Measurements from ENCODE around the gene POU2F2. TPM values are rescaled to one million over a fixed set of nuclear protein-coding genes. Genes with fewer than 3 reads are reported as not detected.

POU2F2 gene
- polyA plus RNA-seq, 6 donors from 2014 or later = 16.5 to 96.9 (median 24.0) TPM

DNA sequence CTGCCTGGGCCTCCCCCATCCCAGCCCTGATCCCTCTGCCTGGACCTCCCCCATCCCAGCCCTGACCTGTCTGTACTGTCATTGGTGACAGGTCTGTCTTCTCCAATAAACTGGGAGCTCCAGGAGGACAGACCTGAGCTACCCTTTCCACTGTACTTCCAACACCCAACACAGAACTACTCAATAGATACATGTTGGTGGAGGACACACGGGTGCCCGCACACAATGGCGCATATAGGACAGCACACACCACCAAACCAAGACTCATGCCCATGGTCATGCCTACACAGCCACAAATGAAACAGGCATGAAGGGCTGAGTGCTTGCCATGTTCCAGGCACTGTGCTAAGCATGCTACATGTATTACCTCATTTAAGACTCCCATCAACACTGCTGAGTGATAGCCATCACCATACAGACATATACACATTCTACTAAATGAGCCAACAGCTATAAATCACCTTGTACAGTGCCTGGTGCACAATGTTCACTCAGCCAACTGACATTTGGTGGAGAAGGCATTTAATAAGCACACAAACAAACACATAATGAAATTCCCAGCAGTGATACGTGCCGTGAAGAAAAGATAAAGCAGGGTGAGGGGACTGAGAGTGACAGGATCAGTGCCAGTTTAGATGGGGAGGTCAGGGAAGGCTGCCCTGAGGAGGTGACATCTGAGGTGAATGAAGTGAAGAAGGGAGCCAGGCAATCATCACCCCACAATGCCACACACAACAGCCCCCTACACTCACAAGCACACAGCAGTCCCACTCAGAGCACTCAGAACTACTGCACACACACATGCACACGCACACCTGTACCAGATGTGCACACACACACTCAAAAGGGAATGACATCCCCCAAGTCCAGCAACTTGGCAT, 857 bp downstream of the POU2F2 start:
- Mint-ChIP-seq H3K9me3 (no peaks in the 10 kb centered on the region), H3K4me3 (peak overlapping the region; percentile 93 to 100 (median 96)), H3K4me1 (peaks cover 75 to 90% (median 79%) of the 10 kb centered on the region in 3 donors), H3K27me3 (no peaks in the 10 kb centered on the region), H3K36me3 (peaks cover 0 to 9% of the 10 kb centered on the region in 2 donors), H3K27ac (peak overlapping the region; percentile 85 to 99 (median 98))
- ATAC-seq (ENCODE audit: low read depth in 2 of 2) (no peak), DNase-seq (no peak)

DNA sequence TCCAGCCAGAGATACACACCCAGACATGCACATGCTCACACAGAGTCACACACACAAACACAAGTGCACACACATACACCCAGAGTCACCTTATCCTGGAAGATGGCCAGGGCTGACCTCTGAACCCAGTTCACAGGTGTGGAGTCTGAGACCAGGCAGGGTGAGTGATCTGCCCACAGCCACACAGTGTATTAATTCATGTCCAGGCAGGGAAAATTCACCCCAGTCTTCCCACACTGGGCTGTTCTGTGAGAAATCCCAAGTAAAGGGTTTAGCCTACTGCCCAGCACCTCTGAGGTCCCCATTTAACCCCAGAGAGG, 2.0 kb downstream of the POU2F2 start:
- no peak for ATAC-seq (ENCODE audit: low read depth in 2 of 2)

DNA sequence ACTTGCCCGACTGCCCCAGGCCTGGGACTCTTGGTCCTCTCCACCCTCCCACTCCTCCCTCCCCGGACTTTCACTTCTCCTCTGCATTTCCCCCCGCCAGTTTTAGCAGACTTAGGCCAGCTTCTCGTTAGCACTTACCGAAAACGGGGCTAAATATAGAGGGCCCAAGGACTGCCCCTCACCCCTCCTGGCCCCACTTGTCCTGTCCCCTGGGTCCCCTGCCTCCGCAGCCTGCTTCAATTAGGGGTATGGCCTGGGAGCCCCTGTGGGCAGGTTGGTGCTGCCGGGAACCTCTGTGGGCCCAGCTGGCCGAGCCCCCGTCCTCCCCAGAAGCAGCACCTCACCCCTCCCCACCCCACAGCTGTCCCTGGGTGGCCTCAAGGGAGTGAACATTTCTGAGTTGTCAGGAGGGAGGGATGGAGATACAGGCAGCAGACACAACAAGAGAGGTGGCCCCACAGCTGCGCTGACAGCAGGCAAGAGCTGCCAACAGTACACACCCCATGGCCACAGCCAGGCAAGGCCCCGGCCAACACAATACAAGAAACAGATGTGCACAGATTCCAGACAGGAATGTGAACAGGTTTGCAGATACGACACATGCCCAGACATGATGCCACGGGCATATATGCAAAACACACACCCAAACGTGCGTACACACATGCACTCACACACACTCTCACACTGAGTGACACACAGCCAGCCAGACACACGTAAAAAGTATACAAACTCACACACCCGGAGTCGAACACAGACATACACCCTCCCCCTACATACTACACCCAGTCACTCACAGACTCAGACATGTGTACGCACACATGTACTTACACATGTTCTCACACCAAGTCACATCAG, 2.6 kb downstream of the POU2F2 start:
- ATAC-seq (ENCODE audit: low read depth in 2 of 2) (peak; percentile 49 to 53), DNase-seq (peak; percentile 87)
- Mint-ChIP-seq H3K4me3 (peak overlapping the region; percentile 93 to 100 (median 96)), H3K36me3 (peaks cover 3 to 9% of the 10 kb centered on the region in 2 donors), H3K9me3 (no peaks in the 10 kb centered on the region), H3K27ac (peak overlapping the region; percentile 85 to 95 (median 92)), H3K4me1 (peaks cover 76 to 91% (median 87%) of the 10 kb centered on the region in 3 donors), H3K27me3 (no peaks in the 10 kb centered on the region)

More for the DNA sequence above, 2.0 kb downstream of the POU2F2 start:
- Mint-ChIP-seq H3K9me3 (no peaks in the 10 kb centered on the region), H3K36me3 (peaks cover 0 to 9% of the 10 kb centered on the region in 2 donors), H3K27me3 (no peaks in the 10 kb centered on the region), H3K4me3 (peak overlapping the region; percentile 93 to 100 (median 96)), H3K27ac (peak overlapping the region; percentile 85 to 95 (median 92)), H3K4me1 (peaks cover 75 to 91% (median 84%) of the 10 kb centered on the region in 3 donors)
- no peak for DNase-seq

DNA sequence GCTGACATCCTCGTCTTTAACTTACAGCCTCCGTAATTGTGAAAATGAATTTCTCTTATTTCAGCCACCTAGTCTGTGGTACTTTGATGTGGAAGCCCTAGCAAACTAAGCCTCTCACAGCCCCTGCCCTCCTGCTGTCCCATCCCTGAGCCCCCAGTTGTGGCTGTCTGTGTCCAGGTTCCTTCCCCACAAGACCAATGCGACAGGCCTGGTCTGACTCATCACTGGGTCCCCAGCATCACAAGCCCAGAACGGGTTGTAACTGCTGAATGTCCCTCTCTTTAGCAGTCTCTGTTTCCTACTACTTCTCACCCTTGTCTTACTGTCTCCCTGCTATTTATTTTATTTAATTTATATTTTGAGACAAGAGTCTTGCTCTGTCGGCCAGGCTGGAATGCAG, 5.7 kb downstream of the POU2F2 start:
- no peaks in the 10 kb centered on the region for H3K27me3 Mint-ChIP-seq
- H3K27ac Mint-ChIP-seq = peak overlapping the region in 5 of 6 donors; percentile 74 to 93 (median 85)
- H3K4me1 Mint-ChIP-seq = peaks cover 88 to 99% (median 92%) of the 10 kb centered on the region in 3 donors
- peak overlapping the region in 5 of 8 donors; percentile 43 to 75 (median 63) for H3K4me3 Mint-ChIP-seq
- DNase-seq (no peak), ATAC-seq (ENCODE audit: low read depth in 2 of 2) (no peak)
- no peaks in the 10 kb centered on the region for H3K9me3 Mint-ChIP-seq
- peaks cover 16 to 17% of the 10 kb centered on the region in 2 donors for H3K36me3 Mint-ChIP-seq

DNA sequence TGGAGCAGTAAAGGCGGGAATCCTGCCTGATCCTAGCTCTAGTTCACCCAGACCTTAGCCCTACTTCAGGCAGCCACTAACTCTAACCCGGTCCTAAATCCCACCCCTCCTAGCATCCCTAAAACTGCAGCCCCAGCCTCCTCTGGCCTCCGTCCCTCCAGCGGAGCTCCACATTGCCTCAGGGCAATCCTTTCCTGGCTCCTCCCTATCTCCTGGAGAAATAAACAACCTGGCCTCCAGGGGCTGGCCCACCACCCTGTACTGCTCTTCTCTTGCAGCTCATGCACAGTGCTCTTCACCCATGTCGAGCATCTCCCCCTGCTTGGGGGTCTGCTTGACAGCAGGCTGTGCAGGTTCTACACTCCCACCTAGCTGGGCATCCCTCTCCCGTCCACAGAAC, 6.7 kb downstream of the POU2F2 start:
- H3K27me3 Mint-ChIP-seq = no peaks in the 10 kb centered on the region
- H3K4me3 Mint-ChIP-seq = peak overlapping the region; percentile 12 to 76 (median 62)
- ATAC-seq (ENCODE audit: low read depth in 2 of 2) (no peak), DNase-seq (no peak)
- peak overlapping the region in 4 of 6 donors; percentile 37 to 94 (median 72) for H3K27ac Mint-ChIP-seq
- no peaks in the 10 kb centered on the region for H3K9me3 Mint-ChIP-seq
- peaks cover 89 to 99% (median 96%) of the 10 kb centered on the region in 3 donors for H3K4me1 Mint-ChIP-seq
- H3K36me3 Mint-ChIP-seq = peaks cover 12 to 16% of the 10 kb centered on the region in 2 donors

DNA sequence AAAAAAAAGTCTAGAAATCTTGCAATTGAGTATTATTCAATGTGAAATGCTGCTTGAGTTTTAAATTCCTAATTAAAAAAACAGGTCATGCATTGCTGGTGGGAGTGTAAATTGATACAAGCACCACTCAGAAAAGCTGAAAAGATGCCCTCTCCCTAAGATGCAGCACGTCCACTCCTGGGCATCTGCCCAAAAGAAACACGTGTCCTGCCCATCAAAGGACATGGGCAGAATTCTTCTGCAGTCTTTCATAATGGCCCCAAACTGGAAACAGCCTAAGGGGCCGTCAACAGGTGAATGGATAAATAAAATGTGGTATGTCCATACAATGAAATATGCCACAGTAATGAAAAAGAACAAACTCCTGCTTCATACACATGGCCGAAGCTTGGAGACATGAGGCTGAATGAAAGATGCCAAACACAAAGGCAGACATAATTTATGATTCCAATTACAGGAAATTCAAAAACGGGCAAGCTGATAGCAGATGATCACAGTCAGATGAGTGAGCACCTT, 7.8 kb downstream of the POU2F2 start:
- Mint-ChIP-seq H3K27ac (peak overlapping the region; percentile 20 to 98 (median 92)), H3K9me3 (no peaks in the 10 kb centered on the region), H3K36me3 (peaks cover 12 to 16% of the 10 kb centered on the region in 2 donors), H3K4me1 (peaks cover 80 to 98% (median 97%) of the 10 kb centered on the region in 3 donors), H3K27me3 (no peaks in the 10 kb centered on the region), H3K4me3 (peak overlapping the region in 7 of 8 donors; percentile 42 to 93 (median 64))
- ATAC-seq (ENCODE audit: low read depth in 2 of 2) (no peak), DNase-seq (no peak)

DNA sequence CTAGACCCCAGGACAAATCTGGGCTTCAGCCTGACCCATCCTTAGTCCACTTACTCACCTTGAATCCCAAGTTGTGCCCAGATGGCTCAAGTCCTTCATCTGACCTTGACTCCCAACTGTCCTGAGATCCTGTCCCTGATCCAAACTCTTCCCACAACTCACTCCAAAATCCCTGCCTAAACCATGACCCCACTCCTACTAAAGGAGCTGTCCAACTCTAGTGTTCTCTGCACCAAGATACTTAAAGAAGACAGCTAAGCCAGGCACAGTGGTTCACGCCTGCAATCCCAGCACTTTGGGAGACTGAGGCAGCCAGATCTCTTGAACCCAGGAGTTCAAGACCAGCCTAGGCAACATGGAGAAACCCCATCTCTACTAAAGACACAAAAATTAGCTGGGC, 8.5 kb downstream of the POU2F2 start:
- no peaks in the 10 kb centered on the region for H3K9me3 Mint-ChIP-seq

DNA sequence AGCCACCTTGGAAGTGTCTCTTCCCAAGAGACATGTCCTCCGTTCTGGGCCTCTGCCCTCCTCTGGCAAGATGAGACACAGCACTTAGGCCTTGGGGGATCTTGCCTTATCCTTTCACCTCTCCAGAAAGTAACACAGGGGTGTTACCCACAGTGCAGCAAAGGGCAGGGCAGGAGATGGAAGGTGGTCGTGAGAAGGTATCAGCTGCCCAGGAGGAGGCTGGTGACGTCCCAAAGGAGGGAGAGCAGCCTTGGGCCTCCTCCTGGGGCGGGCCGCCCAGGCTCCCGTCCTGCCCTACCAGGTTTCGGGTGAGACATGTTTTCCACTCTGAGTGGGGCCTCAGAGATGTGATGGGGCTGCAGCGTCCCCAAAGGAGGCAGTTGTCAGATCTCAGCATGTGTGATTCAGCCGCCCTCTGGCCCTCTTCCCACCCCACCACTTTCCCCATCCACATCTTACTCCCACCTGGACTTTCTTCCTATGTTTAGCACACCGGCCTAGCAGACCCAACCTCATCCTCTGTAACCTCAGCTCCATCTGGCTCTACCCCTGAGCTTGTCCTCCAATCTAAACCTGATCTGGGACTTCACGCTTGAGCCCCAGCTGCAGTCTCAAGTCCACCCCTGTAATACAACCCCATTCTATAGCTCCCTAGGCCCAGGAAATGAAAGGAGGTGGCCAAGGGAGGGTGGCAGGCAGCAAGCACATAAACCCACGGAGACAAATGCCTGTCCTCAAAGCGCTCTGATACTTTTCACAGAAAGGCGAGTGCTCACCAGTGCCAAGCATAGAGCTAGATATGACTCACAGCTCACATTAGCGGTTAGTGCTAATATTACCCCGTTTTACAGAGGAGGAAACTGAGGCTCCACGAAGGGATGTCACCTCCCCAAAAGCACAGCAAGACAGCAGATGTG, 9.3 kb downstream of the POU2F2 start:
- peak overlapping the region; percentile 91 to 98 (median 96) for H3K27ac Mint-ChIP-seq
- H3K36me3 Mint-ChIP-seq = peaks cover 20 to 23% of the 10 kb centered on the region in 2 donors
- peaks cover 75 to 99% (median 94%) of the 10 kb centered on the region in 3 donors for H3K4me1 Mint-ChIP-seq
- ATAC-seq (ENCODE audit: low read depth in 2 of 2) (no peak), DNase-seq (no peak)
- H3K27me3 Mint-ChIP-seq = no peaks in the 10 kb centered on the region
- no peaks in the 10 kb centered on the region for H3K9me3 Mint-ChIP-seq
- peak overlapping the region; percentile 80 to 93 (median 86) for H3K4me3 Mint-ChIP-seq

More for the DNA sequence above, 8.5 kb downstream of the POU2F2 start:
- DNase-seq = no peak
- peak overlapping the region; percentile 80 to 93 (median 86) for H3K4me3 Mint-ChIP-seq
- no peak for ATAC-seq (ENCODE audit: low read depth in 2 of 2)
- H3K27ac Mint-ChIP-seq = peak overlapping the region; percentile 91 to 98 (median 96)
- H3K36me3 Mint-ChIP-seq = peaks cover 16 to 20% of the 10 kb centered on the region in 2 donors
- H3K4me1 Mint-ChIP-seq = peaks cover 77 to 99% (median 94%) of the 10 kb centered on the region in 3 donors
- no peaks in the 10 kb centered on the region for H3K27me3 Mint-ChIP-seq

DNA sequence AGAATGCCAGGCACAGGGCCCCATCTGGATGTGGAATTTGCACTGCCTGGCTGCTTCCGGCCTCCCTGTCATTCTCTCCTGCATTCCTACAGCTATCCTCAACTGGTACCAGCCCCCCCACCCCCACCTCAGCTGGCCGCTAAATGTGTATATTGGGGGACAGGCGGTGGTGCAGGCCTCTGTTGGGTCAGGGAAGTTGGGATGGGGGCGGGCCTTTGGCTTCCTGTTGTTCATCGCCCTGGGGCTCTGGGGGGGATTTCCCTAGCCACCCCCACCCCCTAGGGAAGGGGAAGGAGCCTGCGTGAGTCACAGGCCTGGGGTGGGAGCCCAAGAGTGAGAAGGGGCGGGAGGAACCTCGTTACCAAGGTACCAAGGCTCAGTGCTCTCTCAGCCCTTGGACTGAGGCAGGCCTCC, 10.6 kb downstream of the POU2F2 start:
- peak; percentile 87 to 90 for ATAC-seq (ENCODE audit: low read depth in 2 of 2)
- Mint-ChIP-seq H3K27ac (peak overlapping the region; percentile 88 to 98 (median 95)), H3K27me3 (no peaks in the 10 kb centered on the region), H3K4me1 (peaks cover 78 to 99% (median 94%) of the 10 kb centered on the region in 3 donors), H3K36me3 (peaks cover 23 to 25% of the 10 kb centered on the region in 2 donors), H3K9me3 (no peaks in the 10 kb centered on the region), H3K4me3 (peak overlapping the region; percentile 80 to 93 (median 86))
- peak; percentile 65 for DNase-seq

DNA sequence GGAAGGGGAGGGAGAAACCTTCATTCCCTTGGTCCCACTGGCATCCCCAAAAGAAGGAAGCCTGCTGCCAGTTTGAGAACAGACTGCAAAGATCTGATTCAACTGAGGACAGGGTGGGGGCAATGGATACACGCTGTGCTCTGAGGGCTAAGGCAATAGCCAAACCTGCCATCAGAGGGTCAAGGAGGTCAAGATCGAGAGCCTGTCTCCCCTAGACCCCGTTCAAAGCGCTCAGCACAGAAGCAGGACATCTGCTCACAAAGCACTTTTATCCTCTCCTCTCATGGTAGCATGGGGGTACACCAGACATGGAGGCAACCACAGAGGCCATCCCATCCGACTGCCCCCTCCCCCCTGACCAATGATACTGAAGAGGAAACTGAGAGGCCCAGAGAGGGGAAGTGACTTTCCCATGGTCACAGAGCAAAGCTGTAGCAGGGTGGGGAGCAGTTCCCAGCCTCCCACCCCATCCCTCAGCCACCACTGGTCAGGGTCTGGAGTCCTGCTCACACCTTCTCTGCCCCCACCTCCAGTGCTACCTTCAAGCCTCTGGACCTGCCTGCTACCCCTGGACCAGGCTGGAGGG, 11.1 kb downstream of the POU2F2 start:
- DNase-seq = no peak
- H3K36me3 Mint-ChIP-seq = peaks cover 23 to 31% of the 10 kb centered on the region in 2 donors
- H3K27ac Mint-ChIP-seq = peak overlapping the region; percentile 88 to 98 (median 95)
- no peaks in the 10 kb centered on the region for H3K9me3 Mint-ChIP-seq
- H3K4me3 Mint-ChIP-seq = peak overlapping the region; percentile 32 to 93 (median 86)
- ATAC-seq (ENCODE audit: low read depth in 2 of 2) = peak; percentile 6 to 8
- H3K27me3 Mint-ChIP-seq = no peaks in the 10 kb centered on the region
- H3K4me1 Mint-ChIP-seq = peaks cover 78 to 99% (median 94%) of the 10 kb centered on the region in 3 donors

DNA sequence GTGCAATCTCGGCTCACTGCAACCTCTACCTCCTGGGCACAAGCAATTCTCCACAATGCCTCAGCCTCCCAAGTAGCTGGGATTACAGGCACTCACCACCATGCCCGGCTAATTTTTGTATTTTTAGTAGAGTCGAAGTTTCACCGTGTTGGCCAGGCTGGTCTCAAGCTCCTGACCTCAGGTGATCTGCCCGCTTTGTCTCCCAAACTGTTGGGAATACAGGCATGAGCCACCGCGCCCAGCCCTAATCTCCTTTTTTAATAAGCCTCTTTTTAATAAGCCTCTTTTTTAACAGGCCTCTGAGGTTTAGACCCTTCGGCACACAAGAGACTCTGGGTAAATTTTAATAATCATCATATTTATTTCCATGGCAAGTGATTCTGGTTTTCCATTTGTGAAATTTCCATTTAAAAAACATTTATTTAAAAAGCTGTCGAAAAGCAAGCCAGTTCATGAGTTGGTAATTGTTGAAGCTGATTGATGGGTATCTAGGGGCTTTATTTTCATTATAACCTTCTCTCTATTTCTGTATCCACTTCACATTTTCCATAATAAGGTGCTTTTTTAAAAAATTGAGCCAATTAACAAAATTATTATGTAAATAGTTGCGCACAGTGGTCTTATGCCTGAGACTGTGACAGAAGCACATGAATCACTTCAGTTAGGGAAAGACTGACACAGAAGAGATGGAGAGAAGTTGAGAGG, 11.8 kb downstream of the POU2F2 start:
- H3K9me3 Mint-ChIP-seq = no peaks in the 10 kb centered on the region
- peak overlapping the region; percentile 32 to 93 (median 86) for H3K4me3 Mint-ChIP-seq
- no peaks in the 10 kb centered on the region for H3K27me3 Mint-ChIP-seq
- ATAC-seq (ENCODE audit: low read depth in 2 of 2) = no peak
- peaks cover 30 to 38% of the 10 kb centered on the region in 2 donors for H3K36me3 Mint-ChIP-seq
- peaks cover 78 to 99% (median 94%) of the 10 kb centered on the region in 3 donors for H3K4me1 Mint-ChIP-seq
- DNase-seq = no peak
- peak overlapping the region; percentile 52 to 98 (median 95) for H3K27ac Mint-ChIP-seq

Data from naive B cell (primary cell).